Stimulated activated CD8-positive, alpha-beta memory T cell treated with anti-CD3 and anti-CD28 coated beads, Interleukin-12 subunit alpha, Interleukin-12 subunit beta, amount 100 ng/mL, for 24 hours (primary cell): Measurements from ENCODE around the gene RIBC1.
"Not testable (repeated sequence)": the region's sequence is repeated elsewhere in the genome, so short reads cannot be mapped to it uniquely, and the experiment has no call there.

Experiments
- DNase-seq: peaks from one replicate; pipeline ENCODE4 v3.0.0-alpha.2; 2020; ENCODE audit errors: extremely low read depth

The RIBC1 gene

DNA sequence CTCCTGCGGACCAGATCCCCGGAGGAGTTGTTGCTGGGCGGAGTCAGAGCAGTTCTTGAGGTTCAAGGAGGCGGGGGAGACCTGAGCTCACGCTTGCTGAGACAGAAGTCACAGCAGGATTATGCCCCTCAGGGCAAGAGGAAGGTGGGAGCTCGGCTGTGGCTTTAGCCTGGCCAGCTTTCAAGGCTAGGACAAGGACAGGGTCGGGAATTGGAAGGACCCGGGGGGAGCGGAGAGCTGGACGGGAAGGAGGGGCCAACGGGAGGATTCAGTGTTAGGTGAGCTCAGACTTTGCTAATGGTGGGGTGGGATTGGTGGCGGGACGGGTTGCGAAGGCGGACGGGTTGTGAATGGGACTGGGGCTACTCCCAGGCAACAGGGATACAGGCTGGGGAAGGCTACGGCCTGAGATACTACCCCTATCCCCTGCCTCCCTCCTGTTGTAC is at the start of gene RIBC1:
TSS of gene RIBC1 (plus strand) at position 13 of the 446 bp plus-strand sequence. CDS start 3,404 bp downstream, outside the sequence.
- no peak for DNase-seq

GRCh38 chrX:53373307-53373706 is 49.4 kb upstream of the RIBC1 start:
- no peak for DNase-seq

DNA sequence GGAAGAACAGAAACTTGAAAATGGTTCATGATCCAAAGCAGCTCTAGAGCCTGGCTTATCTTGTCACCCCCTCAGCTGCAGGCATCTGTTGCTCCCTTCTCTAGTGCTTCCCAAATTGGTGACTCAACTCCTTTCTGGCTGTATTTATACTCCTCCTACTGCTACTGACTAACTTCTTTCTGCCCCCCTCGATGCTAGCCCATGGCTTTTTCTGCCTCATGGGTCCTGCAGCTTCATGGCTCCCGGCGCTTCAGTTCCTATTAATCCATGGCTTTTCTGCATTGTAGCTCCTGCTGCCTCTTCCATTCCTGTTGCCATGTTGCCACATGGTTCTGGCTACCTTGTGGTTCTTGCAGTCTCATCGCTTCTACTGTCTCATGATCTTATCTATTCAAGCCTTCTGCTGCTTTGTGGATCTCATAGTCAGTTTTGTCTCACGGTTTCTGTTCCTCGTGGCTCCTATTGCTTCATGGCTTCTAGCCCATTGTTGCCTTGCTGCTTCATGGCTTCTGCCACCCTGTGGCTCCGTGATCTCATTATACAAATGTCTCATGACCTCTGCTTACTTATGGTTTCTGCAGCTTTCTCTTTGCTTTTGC is 48.4 kb upstream of the RIBC1 start:
- DNase-seq = no peak

- DNase-seq = no peak
Observed at GRCh38 chrX:53374923-53375322, 47.8 kb upstream of the RIBC1 start.

DNA sequence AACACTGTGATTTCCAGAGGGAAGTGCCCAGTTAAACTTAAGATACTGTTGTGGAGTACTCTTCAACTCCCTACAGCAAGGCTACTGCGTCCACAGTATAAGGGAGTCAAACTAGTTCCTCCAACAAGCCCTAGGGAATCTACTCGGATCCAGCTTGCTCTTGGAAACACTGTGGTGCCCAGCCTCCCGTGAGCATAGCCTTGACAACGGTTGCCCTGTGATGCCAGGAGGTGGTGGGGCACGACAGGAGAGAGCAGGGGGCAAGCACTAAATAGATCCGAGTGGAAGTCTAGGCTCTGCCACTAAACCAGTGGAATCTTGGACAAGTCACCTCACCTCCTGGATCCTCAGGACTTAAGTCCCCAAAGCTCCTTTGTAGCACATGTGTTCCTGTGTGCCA is 45.8 kb upstream of the RIBC1 start:
- DNase-seq = no peak

DNA sequence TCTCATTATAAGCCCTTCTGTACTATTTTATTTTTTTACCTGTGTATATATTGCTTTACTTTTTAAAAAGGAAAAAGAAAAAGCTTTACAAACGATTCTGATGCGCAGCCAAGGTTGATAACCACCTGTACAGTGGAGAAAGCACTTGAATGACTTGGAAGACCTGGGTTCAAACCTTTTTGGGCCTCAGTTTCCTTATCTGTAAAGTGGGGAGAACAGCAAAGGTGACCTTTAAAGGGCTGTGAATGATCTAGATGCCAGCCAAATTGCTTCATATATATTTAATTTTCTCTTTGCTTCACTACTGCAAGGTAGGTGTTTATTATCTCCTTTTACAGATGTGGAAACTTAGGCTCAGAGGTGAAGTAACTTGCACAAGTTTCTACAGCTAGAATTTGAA is 45.2 kb upstream of the RIBC1 start:
- no peak for DNase-seq

- no peak for DNase-seq
Observed at GRCh38 chrX:53379008-53379710, 43.5 kb upstream of the RIBC1 start.

DNA sequence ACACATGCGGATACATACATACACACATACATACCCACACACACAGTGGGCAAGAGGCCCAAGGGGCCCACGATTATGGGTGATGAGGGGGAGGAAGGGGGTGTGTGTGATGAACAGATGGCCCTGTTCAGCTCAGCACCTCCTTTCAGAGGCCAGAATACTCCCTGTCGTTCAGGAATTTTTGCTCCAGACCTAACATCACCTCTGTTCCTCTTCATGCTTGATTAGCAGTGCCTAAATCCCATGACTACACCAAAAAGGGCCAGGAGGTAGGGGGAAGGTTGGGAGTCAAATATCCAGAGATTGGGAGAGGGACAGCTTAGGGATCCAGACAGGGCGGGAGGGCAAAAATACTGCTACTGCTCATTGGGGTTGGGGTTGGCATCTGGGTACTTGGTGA is 42.9 kb upstream of the RIBC1 start:
- no peak for DNase-seq

DNA sequence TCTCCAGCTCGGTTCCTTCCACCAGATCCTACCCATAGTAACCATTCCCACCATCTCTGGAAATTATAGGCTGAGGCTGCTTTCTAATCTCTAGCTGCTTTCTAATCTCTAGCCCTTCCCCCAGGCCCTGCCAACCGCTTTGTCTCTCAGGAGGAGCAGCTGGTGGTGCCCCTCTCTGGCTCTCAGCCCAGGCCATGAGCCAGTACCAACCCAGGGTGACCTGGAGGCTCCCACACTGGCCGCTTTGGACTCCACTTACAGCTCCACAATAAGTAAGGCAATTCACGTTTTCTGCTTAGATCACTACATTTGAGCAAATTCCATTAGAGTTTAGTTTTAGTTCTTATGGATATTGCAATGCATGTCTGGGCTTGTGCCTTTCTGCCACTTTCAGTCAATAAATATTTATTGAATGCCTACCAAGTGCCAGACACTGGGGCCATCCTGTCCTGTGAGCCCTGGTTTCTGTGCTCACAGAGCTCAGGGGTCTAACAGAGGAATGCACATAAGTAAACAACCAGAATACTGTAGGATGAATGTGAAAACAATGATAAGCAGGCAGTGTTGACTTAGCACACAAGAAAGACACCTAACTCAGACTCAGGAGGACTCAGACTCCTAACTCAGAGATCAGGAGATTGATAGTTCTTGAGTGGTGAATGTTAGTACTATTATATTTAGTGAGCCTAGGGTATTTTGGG is 39.1 kb upstream of the RIBC1 start:
- DNase-seq = no peak

- DNase-seq = no peak
Observed at GRCh38 chrX:53395605-53396298, 26.9 kb upstream of the RIBC1 start.

GRCh38 chrX:53398216-53398615 is 24.5 kb upstream of the RIBC1 start:
- no peak for DNase-seq

DNA sequence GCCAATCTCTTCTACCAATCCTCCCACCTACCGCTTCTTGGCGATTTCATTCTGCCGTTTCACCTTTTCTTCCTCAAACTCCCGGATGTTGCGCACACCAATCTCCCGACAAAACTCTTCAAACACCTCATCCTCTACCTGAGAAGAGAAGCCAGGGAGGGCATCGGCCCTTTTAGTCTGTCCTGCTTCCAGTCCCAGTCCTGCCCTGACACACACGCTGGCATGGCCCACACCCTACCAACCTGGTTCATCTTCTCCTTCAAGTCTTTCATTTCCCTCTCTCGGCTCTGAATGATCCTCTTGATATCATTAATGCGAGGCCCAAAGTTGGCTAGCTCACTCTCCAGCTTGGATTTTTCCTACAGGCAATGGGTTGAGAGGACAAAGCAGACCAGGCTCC is 19.1 kb upstream of the RIBC1 start:
- no peak for DNase-seq

GRCh38 chrX:53412446-53412845 is 10.2 kb upstream of the RIBC1 start:
- DNase-seq = no peak

GRCh38 chrX:53420351-53420750 is 2.3 kb upstream of the RIBC1 start:
- not testable (repeated sequence) for DNase-seq

DNA sequence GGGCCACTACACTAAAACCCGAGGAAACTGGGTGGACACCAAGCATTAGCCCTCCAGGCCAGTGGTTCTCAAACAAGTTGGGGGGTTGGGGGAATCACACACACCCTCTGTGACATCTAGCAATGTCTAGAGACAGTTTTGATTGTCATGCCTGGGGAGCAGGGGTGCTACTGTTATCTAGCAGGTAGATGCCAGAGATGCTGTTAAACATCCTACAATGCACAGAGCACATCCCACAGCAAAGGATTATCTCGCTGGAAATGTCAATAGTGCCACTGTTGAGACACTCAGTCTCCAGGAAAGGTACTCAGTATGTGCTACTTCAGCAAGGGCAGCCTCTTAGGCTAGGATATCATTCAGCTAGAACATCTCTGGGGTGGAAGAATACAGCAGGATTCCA is 1.5 kb upstream of the RIBC1 start:
- no peak for DNase-seq

- no peak for DNase-seq
Observed at GRCh38 chrX:53421772-53422085, 944 bp upstream of the RIBC1 start.

- DNase-seq = peak; percentile 84
Observed at GRCh38 chrX:53422086-53422860, 400 bp upstream of the RIBC1 start, which contains the start of gene SMC1A. Gene SMC1A (minus strand): TSS chrX:53422654. CDS start chrX:53422600, 54 bp downstream.

GRCh38 chrX:53429755-53430154 is 7.1 kb downstream of the RIBC1 start:
- DNase-seq = no peak

- no peak for DNase-seq
Observed at GRCh38 chrX:53430231-53430630, 7.6 kb downstream of the RIBC1 start.

DNA sequence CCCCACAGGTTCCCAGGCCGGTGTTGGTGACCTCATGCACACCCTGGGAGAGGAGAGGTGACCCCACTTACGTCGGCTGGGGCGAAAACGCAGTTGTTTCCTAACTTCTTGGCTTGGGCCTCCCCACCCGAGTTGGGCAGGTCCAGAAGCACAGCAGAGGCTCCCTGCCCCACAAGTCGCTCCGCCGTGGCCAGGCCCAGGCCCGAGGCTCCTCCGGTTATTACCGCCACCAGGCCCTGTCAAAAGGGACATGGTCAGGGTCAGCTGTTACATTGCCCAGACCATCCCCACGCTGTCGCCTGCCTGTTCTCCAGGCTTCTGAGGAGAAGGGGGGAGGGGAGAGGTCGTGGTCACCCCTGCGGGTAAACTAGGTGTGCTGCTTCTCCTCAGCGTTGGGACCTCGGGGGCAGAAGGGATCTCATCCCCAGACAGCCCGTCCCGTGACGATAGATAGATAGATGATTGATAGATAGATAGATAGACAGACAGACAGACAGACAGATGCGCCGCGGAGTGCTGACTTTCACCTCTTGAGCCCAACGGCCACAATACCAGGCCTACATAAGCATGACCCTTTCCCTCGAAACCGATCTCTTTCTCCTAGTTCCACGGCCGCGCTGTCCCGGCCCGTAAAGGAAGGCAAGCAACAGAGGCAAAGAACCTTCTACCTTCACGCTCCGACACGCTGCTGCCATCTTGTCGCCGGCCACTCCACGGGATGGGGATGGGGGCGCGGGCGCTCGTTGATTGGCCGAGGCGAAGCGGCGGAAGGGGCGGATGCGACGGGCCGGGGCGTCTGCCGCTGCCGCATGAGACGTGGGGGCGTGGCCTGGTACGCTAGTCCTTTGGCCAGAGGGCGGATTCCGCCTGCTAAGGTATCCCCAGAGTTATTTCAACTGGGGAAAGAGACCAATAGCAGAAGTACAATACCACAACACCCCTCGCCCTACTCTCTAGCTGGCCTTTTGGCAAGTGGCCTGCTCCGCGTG is 11.3 kb downstream of the RIBC1 start, which contains the start of gene HSD17B10:
TSS of gene HSD17B10 (minus strand) at position 720 of the 989 bp plus-strand sequence. CDS start at position 695, 25 bp downstream.
- DNase-seq = peak; percentile 64
